ENCODE measurements around the gene CD164L2. TPM values are rescaled to one million over a fixed set of nuclear protein-coding genes. Genes with fewer than 3 reads are reported as not detected.
"Not testable (repeated sequence)": the region's sequence is repeated elsewhere in the genome, so short reads cannot be mapped to it uniquely, and the experiment has no call there.

The CD164L2 gene
- total RNA-seq, 5 donors from 2014 or later (not counting 1 experiment from before 2014, with no cell fraction given): not detected

GRCh38 chr1:27409669-27410068, 26.5 kb upstream of the CD164L2 start:
- POLR2A ChIA-PET: no interaction called here
- H3K4me3 ChIP-seq (ENCODE audit: control insufficient read depth in 1 of 2, extremely low read depth in 1 of 2, low read length in 1 of 2): no peak overlapping the region
- no peak overlapping the region for H3K4me3 Mint-ChIP-seq

GRCh38 chr1:27408151-27408550, 25.0 kb upstream of the CD164L2 start:
- WGBS (ENCODE audit: insufficient coverage): 92% methylated on average over 9 of the region's 9 CpGs
- POLR2A ChIA-PET: no interaction called here

More at GRCh38 chr1:27409669-27410068, 26.5 kb upstream of the CD164L2 start:
- peaks cover 25 to 86% of the 10 kb centered on the region in 2 donors for H3K36me3 ChIP-seq (ENCODE audit: control insufficient read depth in 2 of 2, extremely low read depth in 1 of 2, insufficient read depth in 1 of 2, low read length in 1 of 2)
- peaks cover 55% of the 10 kb centered on the region for H3K36me3 Mint-ChIP-seq
- H3K27ac ChIP-seq (ENCODE audit: low read length): no peak overlapping the region
- DNase-seq (no peak), ATAC-seq (replicated peaks in 1 of 4) (no peak)
- 95% methylated on average over 8 of the region's 11 CpGs for WGBS (ENCODE audit: insufficient coverage)
- no peak overlapping the region for H3K27ac Mint-ChIP-seq
- no peaks in the 10 kb centered on the region for H3K4me1 ChIP-seq (ENCODE audit: control insufficient read depth in 1 of 2, extremely low read depth in 1 of 2, insufficient read depth in 2 of 2, low read length in 2 of 2)
- H3K27me3 ChIP-seq (replicated peaks in 1 of 2; ENCODE audit: control insufficient read depth in 2 of 2, extremely low read depth in 1 of 2, insufficient read depth in 2 of 2, low read length in 1 of 2): no peaks in the 10 kb centered on the region
- H3K4me1 Mint-ChIP-seq: peaks cover 0 to 5% (median under 1%) of the 10 kb centered on the region in 3 donors
- H3K27me3 Mint-ChIP-seq: no peaks in the 10 kb centered on the region
- H3K9me3 Mint-ChIP-seq: no peaks in the 10 kb centered on the region
- H3K9me3 ChIP-seq: no peaks in the 10 kb centered on the region
- CTCF ChIA-PET: no interaction called here

DNA sequence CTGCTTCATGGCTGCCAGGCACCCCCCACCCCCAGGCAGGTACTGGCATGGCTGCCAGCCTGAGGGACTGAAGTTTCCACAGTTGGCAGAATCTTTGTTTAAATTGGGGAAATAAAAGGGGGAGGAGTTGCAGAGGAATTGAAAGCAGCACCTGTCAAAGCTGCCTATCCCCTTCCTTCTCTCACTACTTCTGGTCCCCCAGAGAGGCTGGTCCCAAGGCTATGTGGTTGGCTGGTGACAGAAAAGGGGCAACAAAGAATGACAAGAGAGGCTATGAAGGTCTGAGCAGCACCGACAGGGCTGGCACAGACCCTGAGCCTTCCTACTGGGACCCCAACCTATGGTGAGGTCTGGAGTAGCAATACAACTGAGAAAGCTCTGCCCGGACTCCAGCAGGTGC, 23.7 kb upstream of the CD164L2 start:
- DNase-seq; ATAC-seq (replicated peaks in 1 of 4); H3K27ac ChIP-seq (ENCODE audit: low read length); H3K27me3 ChIP-seq (replicated peaks in 1 of 2; ENCODE audit: control insufficient read depth in 2 of 2, extremely low read depth in 1 of 2, insufficient read depth in 2 of 2, low read length in 1 of 2); H3K4me3 Mint-ChIP-seq; H3K27me3 Mint-ChIP-seq; H3K9me3 Mint-ChIP-seq; H3K4me3 ChIP-seq (ENCODE audit: control insufficient read depth in 1 of 2, extremely low read depth in 1 of 2, low read length in 1 of 2); POLR2A ChIA-PET; H3K9me3 ChIP-seq; H3K27ac Mint-ChIP-seq; CTCF ChIA-PET: not testable (repeated sequence)
- WGBS (ENCODE audit: insufficient coverage): 80% methylated on average over 2 of the region's 2 CpGs
- peaks cover 12 to 57% of the 10 kb centered on the region in 2 donors for H3K36me3 ChIP-seq (ENCODE audit: control insufficient read depth in 2 of 2, extremely low read depth in 1 of 2, insufficient read depth in 1 of 2, low read length in 1 of 2)
- Mint-ChIP-seq H3K36me3 (peaks cover 30% of the 10 kb centered on the region), H3K4me1 (peaks cover 19 to 30% (median 20%) of the 10 kb centered on the region in 3 donors)
- peaks cover 4 to 20% of the 10 kb centered on the region in 2 experiments for H3K4me1 ChIP-seq (ENCODE audit: control insufficient read depth in 1 of 2, extremely low read depth in 1 of 2, insufficient read depth in 2 of 2, low read length in 2 of 2)

More at GRCh38 chr1:27408151-27408550, 25.0 kb upstream of the CD164L2 start:
- CTCF ChIA-PET: no interaction called here
- ATAC-seq (replicated peaks in 1 of 4): no peak
- H3K27me3 ChIP-seq (replicated peaks in 1 of 2; ENCODE audit: control insufficient read depth in 2 of 2, extremely low read depth in 1 of 2, insufficient read depth in 2 of 2, low read length in 1 of 2): no peaks in the 10 kb centered on the region
- H3K4me3 Mint-ChIP-seq: no peak overlapping the region
- H3K4me3 ChIP-seq (ENCODE audit: control insufficient read depth in 1 of 2, extremely low read depth in 1 of 2, low read length in 1 of 2): no peak overlapping the region
- peaks cover 10 to 19% (median 13%) of the 10 kb centered on the region in 3 donors for H3K4me1 Mint-ChIP-seq
- H3K9me3 ChIP-seq: no peaks in the 10 kb centered on the region
- DNase-seq: no peak
- H3K4me1 ChIP-seq (ENCODE audit: control insufficient read depth in 1 of 2, extremely low read depth in 1 of 2, insufficient read depth in 2 of 2, low read length in 2 of 2): peaks cover 0 to 9% of the 10 kb centered on the region in 2 experiments
- H3K27ac ChIP-seq (ENCODE audit: low read length): no peak overlapping the region
- H3K9me3 Mint-ChIP-seq: no peaks in the 10 kb centered on the region
- peaks cover 17 to 71% of the 10 kb centered on the region in 2 donors for H3K36me3 ChIP-seq (ENCODE audit: control insufficient read depth in 2 of 2, extremely low read depth in 1 of 2, insufficient read depth in 1 of 2, low read length in 1 of 2)
- no peaks in the 10 kb centered on the region for H3K27me3 Mint-ChIP-seq
- H3K36me3 Mint-ChIP-seq: peaks cover 40% of the 10 kb centered on the region
- peak overlapping the region; percentile 34 to 73 for H3K27ac Mint-ChIP-seq

DNA sequence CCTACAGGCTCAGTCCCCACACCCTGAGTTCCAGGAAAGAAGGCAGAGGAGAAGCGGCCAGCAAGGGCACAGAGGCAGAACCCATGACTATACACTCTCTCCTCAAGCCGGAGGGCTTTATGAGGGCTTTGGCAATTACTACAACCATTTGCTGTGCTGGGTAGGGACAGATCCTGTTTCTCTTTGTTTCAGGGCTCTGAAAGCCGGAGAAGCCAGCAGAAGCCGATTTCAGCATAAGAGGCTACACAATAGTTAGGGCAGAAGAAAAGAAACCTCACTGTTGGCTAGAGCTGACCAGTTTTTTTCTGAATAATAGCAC, 23.2 kb upstream of the CD164L2 start:
- Mint-ChIP-seq H3K4me1 (peaks cover 23 to 33% (median 25%) of the 10 kb centered on the region in 3 donors), H3K36me3 (peaks cover 28% of the 10 kb centered on the region), H3K27ac (peak overlapping the region in 1 of 2 donors; percentile 39), H3K27me3 (no peaks in the 10 kb centered on the region), H3K9me3 (no peaks in the 10 kb centered on the region), H3K4me3 (no peak overlapping the region)
- Histone ChIP-seq H3K27ac (ENCODE audit: low read length) (no peak overlapping the region), H3K4me1 (ENCODE audit: control insufficient read depth in 1 of 2, extremely low read depth in 1 of 2, insufficient read depth in 2 of 2, low read length in 2 of 2) (peaks cover 4 to 20% of the 10 kb centered on the region in 2 experiments), H3K36me3 (ENCODE audit: control insufficient read depth in 2 of 2, extremely low read depth in 1 of 2, insufficient read depth in 1 of 2, low read length in 1 of 2) (peaks cover 12 to 53% of the 10 kb centered on the region in 2 donors), H3K4me3 (ENCODE audit: control insufficient read depth in 1 of 2, extremely low read depth in 1 of 2, low read length in 1 of 2) (no peak overlapping the region), H3K9me3 (no peaks in the 10 kb centered on the region), H3K27me3 (replicated peaks in 1 of 2; ENCODE audit: control insufficient read depth in 2 of 2, extremely low read depth in 1 of 2, insufficient read depth in 2 of 2, low read length in 1 of 2) (no peaks in the 10 kb centered on the region)
- CTCF ChIA-PET: no interaction called here
- POLR2A ChIA-PET: no interaction called here
- WGBS (ENCODE audit: insufficient coverage): 100% methylated on average over 2 of the region's 4 CpGs
- DNase-seq: no peak
- ATAC-seq (replicated peaks in 1 of 4): no peak

DNA sequence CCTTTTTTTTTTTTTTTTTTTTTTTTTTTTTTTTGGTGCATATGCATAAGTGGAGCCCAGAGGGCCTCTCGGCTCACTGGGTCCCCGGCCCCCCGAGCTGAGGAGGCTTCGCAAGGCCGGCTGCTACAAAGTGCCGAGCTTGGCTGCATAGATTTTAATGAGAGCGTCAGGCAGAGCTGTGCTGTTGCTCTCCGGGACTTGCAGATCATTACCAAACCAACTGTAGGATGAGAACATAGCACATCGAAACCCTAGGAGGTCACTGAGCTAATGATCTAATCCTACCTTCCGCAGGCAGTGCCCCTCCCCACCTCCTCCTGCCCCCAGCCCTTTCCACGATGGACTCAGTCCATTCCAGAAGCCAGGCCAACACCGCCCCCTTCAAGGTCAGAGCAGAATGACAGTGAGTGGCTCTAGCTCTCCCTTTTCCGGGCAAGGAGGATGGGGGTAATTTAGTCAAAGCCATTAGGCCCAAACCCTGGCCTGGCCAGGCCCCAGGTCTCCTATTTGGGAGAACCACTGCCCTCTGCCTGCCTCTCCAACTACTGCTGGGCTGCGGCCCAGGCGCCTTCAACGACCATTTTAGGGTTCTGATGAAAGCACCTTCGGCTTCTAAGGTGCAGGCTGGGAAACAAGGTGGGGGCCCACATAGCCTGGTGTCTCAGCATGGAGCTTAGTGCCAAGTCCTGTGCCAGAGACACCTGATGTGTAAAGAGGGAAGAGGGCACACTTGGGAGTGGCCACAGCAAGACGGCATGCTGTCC, 22.6 kb upstream of the CD164L2 start:
- H3K4me3 Mint-ChIP-seq; H3K27me3 Mint-ChIP-seq; DNase-seq; H3K27me3 ChIP-seq (replicated peaks in 1 of 2; ENCODE audit: control insufficient read depth in 2 of 2, extremely low read depth in 1 of 2, insufficient read depth in 2 of 2, low read length in 1 of 2); H3K27ac ChIP-seq (ENCODE audit: low read length); H3K9me3 ChIP-seq; CTCF ChIA-PET; ATAC-seq (replicated peaks in 1 of 4); H3K9me3 Mint-ChIP-seq; POLR2A ChIA-PET; H3K4me3 ChIP-seq (ENCODE audit: control insufficient read depth in 1 of 2, extremely low read depth in 1 of 2, low read length in 1 of 2): not testable (repeated sequence)
- peak overlapping the region in 1 of 2 donors; percentile 39 for H3K27ac Mint-ChIP-seq
- peaks cover 12 to 49% of the 10 kb centered on the region in 2 donors for H3K36me3 ChIP-seq (ENCODE audit: control insufficient read depth in 2 of 2, extremely low read depth in 1 of 2, insufficient read depth in 1 of 2, low read length in 1 of 2)
- peaks cover 4 to 20% of the 10 kb centered on the region in 2 experiments for H3K4me1 ChIP-seq (ENCODE audit: control insufficient read depth in 1 of 2, extremely low read depth in 1 of 2, insufficient read depth in 2 of 2, low read length in 2 of 2)
- WGBS (ENCODE audit: insufficient coverage): 98% methylated on average over 8 of the region's 18 CpGs
- H3K36me3 Mint-ChIP-seq: peaks cover 23% of the 10 kb centered on the region
- peaks cover 25 to 36% (median 29%) of the 10 kb centered on the region in 3 donors for H3K4me1 Mint-ChIP-seq

- Histone ChIP-seq H3K4me1 (ENCODE audit: control insufficient read depth in 1 of 2, extremely low read depth in 1 of 2, insufficient read depth in 2 of 2, low read length in 2 of 2) (peaks cover 4 to 20% of the 10 kb centered on the region in 2 experiments), H3K27ac (ENCODE audit: low read length) (no peak overlapping the region), H3K9me3 (no peaks in the 10 kb centered on the region), H3K36me3 (ENCODE audit: control insufficient read depth in 2 of 2, extremely low read depth in 1 of 2, insufficient read depth in 1 of 2, low read length in 1 of 2) (peaks cover 12 to 42% of the 10 kb centered on the region in 2 donors), H3K27me3 (replicated peaks in 1 of 2; ENCODE audit: control insufficient read depth in 2 of 2, extremely low read depth in 1 of 2, insufficient read depth in 2 of 2, low read length in 1 of 2) (no peaks in the 10 kb centered on the region), H3K4me3 (ENCODE audit: control insufficient read depth in 1 of 2, extremely low read depth in 1 of 2, low read length in 1 of 2) (no peak overlapping the region)
- no peaks in the 10 kb centered on the region for H3K9me3 Mint-ChIP-seq
- H3K27ac Mint-ChIP-seq: peak overlapping the region in 1 of 2 donors; percentile 87
- DNase-seq (no peak), ATAC-seq (replicated peaks in 1 of 4) (no peak)
- H3K4me1 Mint-ChIP-seq: peaks cover 25 to 38% (median 36%) of the 10 kb centered on the region in 3 donors
- ChIA-PET CTCF (no interaction called here), POLR2A (no interaction called here)
- no peak overlapping the region for H3K4me3 Mint-ChIP-seq
- H3K27me3 Mint-ChIP-seq: no peaks in the 10 kb centered on the region
- 87% methylated on average over 10 of the region's 13 CpGs for WGBS (ENCODE audit: insufficient coverage)
- H3K36me3 Mint-ChIP-seq: peaks cover 19% of the 10 kb centered on the region
These were observed 21.9 kb upstream of the CD164L2 start for GRCh38 chr1:27405074-27405473.

Measured in T-cell (primary cell).